Esophagus muscularis mucosa (tissue), 3 donors: ENCODE data around the gene SORCS2.

Experiments used
- EP300 ChIP-seq: sonication (generic); formaldehyde crosslinking; IDR thresholded peaks from one replicate; pipeline ENCODE4 v1.6.1; 2017; ENCODE audit warnings: antibody characterized with exemption
- TF ChIP-seq, protein P1 (sequence below), 3 experiments: fragments of 200-600 bp in 2 of 3; fragments of 450-650 bp in 1 of 3; sonication (generic) in 2 of 3; IDR thresholded peaks; one replicate each; pipeline ENCODE4 v1.5.1; 2017 to 2019; ENCODE audit warnings: antibody characterized with exemption in 3 of 3, mild to moderate bottlenecking in 2 of 3, moderate library complexity in 1 of 3

DNA sequence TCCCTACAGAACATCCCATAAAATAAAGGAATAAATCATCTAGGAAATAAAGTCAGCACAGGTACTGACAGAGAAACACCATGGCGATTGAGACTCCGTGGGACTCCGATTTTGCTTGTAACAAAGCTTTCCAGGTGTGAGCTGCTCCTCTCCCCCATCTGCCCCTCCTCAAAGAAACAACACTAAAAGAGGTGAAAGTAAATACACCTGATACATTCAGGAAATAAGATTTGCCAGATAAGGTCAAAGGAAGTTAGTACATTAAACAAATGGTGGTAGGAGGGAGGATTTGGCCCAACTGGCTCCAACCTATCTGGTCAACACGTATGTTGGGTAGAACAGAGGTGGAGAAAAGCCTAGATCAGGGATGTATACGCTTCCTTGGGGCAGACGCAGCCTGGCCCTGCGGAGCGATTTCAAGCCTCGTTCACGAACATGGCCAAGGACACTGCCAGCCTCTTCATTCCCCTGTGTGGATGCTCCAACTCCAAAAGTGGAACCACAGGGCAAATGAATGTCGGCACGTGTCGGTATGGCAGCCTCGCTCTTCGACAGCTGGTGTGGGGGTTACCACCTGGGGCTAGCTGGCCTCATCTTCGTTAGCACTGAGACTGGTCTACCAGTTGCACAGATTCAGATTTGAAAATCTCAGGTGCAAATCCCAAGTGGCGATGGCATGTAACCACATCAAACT is 584.8 kb downstream of the SORCS2 start:
- TF ChIP-seq, protein P1, sequence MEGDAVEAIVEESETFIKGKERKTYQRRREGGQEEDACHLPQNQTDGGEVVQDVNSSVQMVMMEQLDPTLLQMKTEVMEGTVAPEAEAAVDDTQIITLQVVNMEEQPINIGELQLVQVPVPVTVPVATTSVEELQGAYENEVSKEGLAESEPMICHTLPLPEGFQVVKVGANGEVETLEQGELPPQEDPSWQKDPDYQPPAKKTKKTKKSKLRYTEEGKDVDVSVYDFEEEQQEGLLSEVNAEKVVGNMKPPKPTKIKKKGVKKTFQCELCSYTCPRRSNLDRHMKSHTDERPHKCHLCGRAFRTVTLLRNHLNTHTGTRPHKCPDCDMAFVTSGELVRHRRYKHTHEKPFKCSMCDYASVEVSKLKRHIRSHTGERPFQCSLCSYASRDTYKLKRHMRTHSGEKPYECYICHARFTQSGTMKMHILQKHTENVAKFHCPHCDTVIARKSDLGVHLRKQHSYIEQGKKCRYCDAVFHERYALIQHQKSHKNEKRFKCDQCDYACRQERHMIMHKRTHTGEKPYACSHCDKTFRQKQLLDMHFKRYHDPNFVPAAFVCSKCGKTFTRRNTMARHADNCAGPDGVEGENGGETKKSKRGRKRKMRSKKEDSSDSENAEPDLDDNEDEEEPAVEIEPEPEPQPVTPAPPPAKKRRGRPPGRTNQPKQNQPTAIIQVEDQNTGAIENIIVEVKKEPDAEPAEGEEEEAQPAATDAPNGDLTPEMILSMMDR (IDR thresholded peaks at IDR 0.05): no peak
- TF ChIP-seq EP300: no peak
